ENCODE results near the gene TSPAN18.

Gene TSPAN18

GRCh38 chr11:44755556-44756523, 29.1 kb downstream of the TSPAN18 start:
- DNase-seq (ENCODE audit: insufficient read length, low spot score), result no peak
- no peak for FAIRE-seq

- FAIRE-seq (no peak), DNase-seq (ENCODE audit: insufficient read length, low spot score) (no peak)
Observed at GRCh38 chr11:44758983-44759382, 32.2 kb downstream of the TSPAN18 start.

- FAIRE-seq, result no peak
- DNase-seq (ENCODE audit: insufficient read length, low spot score), result no peak
Observed at GRCh38 chr11:44759743-44760476, 33.1 kb downstream of the TSPAN18 start.

- FAIRE-seq, result no peak
- DNase-seq (ENCODE audit: insufficient read length, low spot score), result no peak
Observed at GRCh38 chr11:44760477-44760872, 33.7 kb downstream of the TSPAN18 start.

- FAIRE-seq (peak; percentile 54), DNase-seq (ENCODE audit: insufficient read length, low spot score) (peak; percentile 71)
Observed at GRCh38 chr11:44760917-44761550, 34.3 kb downstream of the TSPAN18 start.

- FAIRE-seq, result no peak
- DNase-seq (ENCODE audit: insufficient read length, low spot score), result no peak
Observed at GRCh38 chr11:44761551-44761961, 34.8 kb downstream of the TSPAN18 start.

DNA sequence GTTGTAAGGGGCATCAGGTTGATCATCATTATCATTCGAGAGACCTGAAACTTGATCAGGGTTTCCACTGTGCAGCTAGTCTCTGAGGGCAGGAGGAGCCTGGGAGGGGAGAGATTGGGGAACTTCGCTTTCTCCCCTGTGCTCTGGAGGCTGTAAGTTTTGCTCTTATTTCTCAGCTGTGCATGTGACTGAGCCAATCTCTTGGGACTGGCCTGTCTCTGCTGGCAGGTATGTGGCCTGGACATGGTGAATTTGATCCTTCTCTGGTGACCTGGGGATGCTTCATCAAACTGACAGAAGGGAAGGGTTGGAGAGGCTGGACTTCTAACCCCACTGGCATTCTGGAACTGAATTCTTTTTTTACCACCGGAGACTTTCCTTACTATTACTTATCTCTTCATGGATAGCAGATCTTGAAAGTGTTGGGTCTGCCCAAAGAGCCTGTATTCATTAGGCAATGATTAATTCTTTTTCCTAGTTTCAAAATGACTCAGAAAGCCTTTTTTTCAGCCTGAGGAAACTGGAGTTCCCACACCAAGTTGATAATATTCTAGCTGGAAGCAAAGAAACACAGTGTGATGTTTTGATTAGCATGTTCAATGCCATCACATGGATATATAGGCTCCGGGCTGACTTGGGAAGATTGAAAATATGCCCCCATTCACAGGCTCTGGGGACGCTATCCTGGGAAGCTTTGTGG, 36.5 kb downstream of the TSPAN18 start:
- no peak for FAIRE-seq
- DNase-seq (ENCODE audit: insufficient read length, low spot score), result no peak

GRCh38 chr11:44764583-44764982, 37.8 kb downstream of the TSPAN18 start:
- DNase-seq (ENCODE audit: insufficient read length, low spot score), result no peak
- no peak for FAIRE-seq

DNA sequence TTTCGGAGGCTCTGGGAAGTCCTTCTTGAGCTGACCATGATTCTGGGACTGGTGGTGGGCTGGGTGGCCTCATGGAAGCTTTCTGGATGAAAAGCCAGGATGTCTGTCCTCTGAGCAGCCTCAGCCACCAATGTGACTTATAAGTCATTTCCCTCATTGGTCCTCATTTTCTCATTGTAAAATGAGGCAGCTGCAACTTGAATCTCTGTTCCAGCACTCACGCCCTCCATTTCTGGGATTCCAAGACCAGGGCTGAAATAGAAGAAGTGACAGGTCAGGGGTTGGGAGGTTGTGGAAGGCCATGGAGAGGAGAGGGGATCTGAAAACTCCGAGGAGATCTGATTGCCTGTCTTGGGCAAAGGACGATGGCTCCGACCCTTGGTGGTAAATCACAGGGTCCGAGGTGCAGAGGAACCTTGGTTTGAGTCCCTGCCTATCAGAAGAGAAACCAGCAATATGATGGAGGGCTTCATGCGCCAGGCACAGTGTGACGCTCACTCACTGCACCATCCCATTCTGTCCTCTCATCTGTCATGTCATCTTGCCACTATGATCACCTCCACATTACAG, 38.3 kb downstream of the TSPAN18 start:
- DNase-seq (ENCODE audit: insufficient read length, low spot score) (no peak), FAIRE-seq (no peak)

DNA sequence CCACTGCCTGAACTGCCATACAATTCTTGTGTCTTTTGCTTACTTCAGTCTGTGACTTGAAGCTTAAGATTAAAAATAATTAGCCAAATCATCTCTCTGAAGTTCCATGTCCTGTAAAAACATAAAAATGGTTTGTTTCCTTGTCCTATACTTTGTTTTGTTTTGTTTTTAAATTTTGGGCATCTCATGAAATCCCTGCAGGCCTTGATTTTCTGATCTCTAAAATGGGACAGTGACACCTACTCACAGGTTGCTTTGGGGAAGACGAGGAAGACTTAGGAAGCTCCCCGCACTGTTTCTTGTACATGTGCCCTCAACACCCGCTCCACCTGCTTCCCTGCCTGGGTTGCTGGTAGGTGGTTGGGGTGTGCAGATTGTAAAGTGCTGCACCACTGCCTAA, 38.9 kb downstream of the TSPAN18 start:
- DNase-seq (ENCODE audit: insufficient read length, low spot score) (no peak), FAIRE-seq (no peak)

DNA sequence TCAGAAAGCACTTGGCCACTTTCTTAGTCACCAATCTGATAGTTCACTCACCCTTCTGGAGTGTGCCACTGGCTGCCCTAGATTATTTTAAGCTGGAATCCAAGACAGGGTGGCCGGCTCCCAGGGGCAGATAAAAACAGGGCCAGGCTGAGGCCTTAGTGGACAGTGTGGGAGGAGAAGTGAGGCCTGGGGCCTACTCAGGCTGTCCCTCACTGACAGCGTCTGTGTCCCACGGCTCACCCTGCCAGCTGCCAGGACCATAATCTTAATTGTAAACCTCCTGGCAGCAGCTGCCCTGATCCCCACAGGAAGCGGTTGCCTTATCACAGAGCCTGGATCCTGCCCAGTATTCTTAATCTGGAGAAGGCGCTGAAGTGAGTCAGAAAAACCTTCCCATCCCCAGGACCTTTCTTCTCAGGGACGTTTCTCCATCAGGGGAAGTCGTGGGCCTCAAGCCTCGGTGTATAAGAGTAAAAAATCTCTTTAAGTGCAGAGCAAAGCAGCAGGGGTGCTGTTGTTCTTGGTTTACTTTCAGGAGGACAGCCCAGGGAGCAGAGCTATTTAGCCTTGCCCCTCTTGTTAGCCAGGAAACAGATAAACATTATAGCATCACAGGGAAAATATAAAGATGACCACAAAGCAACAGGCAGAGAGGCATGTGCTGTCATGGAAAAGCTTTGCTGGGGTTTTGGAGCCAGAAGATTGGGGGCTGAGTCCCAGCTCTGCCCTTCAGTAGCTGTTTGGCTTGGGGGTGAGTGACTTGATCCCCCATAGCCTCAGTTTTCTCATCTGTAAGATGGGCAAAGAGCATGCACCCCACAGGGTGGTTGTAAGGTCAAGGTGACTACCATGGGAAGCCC, 39.6 kb downstream of the TSPAN18 start:
- peak; percentile 54 for DNase-seq (ENCODE audit: insufficient read length, low spot score)
- FAIRE-seq, result no peak

DNA sequence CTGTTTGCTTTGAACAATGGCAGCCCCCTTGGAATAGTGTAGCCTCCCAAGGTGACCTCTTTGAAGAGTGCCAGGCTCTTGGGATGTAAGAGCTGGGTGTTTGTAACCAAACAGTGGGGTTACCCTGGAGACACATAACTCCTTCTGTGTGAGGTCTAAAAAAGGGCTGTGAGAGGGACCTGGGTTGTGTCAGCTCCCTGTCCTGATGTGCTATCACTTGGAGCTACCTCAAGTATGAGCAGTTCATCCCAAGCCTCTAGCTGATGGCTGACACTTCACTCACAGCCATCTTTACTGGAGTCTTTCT, 40.2 kb downstream of the TSPAN18 start:
- DNase-seq (ENCODE audit: insufficient read length, low spot score), result no peak
- no peak for FAIRE-seq

DNA sequence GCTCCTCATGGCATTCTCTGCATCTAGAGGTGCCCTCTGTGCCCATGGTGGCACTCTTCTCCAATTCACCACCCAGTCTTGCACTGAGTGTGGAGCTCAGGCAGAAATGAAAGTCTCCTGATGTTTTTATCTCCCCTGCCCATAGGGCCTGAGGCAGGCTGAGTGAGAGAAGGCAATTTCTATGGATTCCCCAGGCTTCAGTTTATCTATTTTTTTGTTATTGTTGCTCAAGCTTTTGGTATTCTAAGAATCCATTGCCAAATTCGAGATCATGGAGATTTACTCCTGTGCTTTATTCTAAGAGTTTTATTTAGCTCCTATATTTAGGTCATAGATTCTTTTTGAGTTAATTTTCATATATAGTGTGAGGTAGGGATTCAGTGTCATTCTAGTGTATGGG, 40.7 kb downstream of the TSPAN18 start:
- DNase-seq (ENCODE audit: insufficient read length, low spot score), result no peak
- FAIRE-seq, result no peak

GRCh38 chr11:44770401-44770800, 43.6 kb downstream of the TSPAN18 start:
- FAIRE-seq (no peak), DNase-seq (ENCODE audit: insufficient read length, low spot score) (no peak)

DNA sequence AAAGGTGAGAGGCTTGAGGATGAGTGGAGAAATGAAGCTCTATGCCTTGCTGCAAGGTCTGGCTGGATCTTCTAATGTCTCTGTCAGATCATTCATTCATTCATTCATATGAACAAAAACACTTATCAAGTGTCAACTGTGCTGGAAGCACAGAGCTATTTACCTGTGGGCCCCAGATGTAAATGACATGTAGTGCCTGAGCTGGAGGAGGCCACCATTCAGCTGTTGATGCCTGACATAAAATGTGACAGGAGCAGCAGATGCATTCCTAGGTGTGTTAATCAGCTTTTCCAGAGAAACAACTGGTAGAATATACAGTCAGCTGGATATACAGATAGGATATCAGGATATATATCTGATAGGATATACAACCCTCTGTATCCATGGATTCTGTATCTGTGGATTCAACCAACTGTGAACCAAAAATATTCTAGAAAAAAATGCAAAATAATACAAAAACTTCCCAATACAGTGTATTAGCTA, 44.5 kb downstream of the TSPAN18 start:
- FAIRE-seq, result no peak
- DNase-seq (ENCODE audit: insufficient read length, low spot score), result no peak

- FAIRE-seq, result no peak
- DNase-seq (ENCODE audit: insufficient read length, low spot score), result no peak
Observed at GRCh38 chr11:44771841-44772240, 45.1 kb downstream of the TSPAN18 start.

DNA sequence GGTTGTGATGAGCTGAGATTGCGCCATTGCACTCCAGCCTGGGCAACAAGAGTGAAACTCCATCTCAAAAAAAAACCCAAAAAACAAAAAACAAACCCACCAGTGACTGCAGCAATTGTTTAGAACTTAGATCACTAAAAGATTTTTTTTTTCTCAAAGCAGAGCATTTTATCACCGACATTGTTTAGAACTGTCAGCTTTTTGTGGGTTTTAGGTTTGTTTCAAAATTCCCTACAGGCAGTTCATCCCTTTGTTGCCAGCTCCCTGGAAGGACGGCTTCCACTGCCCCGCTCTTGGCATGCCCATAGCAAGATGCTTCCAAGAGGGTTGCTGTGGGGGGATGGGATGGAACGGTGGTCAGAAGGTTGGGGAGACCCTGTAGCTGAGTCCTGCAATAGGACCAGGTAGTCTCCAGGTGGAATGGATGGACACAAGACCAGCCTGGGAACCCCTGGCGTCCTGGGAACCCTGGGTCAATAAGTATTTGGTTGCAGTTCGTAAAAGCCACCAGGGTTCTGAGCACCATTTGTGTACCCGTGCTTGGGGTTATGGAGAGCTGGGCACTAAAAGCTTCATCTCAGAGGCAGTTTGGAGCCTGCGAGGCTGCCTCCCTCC, 46.7 kb downstream of the TSPAN18 start:
- DNase-seq (ENCODE audit: insufficient read length, low spot score) (no peak), FAIRE-seq (no peak)

GRCh38 chr11:44774108-44774507, 47.3 kb downstream of the TSPAN18 start:
- FAIRE-seq (no peak), DNase-seq (ENCODE audit: insufficient read length, low spot score) (no peak)

- DNase-seq (ENCODE audit: insufficient read length, low spot score), result no peak
- no peak for FAIRE-seq
Observed at GRCh38 chr11:44774731-44775130, 48.0 kb downstream of the TSPAN18 start.

Data from HTR-8/SVneo (cell line).